Calu3 (cell line): ENCODE measurements around the gene CNGA2. TPM values are rescaled to one million over a fixed set of nuclear protein-coding genes. Genes with fewer than 3 reads are reported as not detected.

Source experiments
- Bru-seq: library from RNA; stranded (reverse); fragments of 400-500 nt; gene quantifications from one replicate; lab custom pipeline; 2021; lab: Mats Ljungman, UMichigan
- BruChase-seq, 2 experiments: library from RNA; stranded (reverse); fragments of 400-500 nt; gene quantifications; one replicate each; lab custom pipeline; 2021; lab: Mats Ljungman, UMichigan
- BruUV-seq: library from RNA; stranded (reverse); fragments of 400-500 nt; replicated peaks from 2 replicates; lab custom pipeline; 2021; lab: Mats Ljungman, UMichigan
- CTCF ChIA-PET: fragments of 300-600 bp; sonication (Branson Sonifier 250); formaldehyde crosslinking; loops from one replicate; lab custom pipeline; 2022; ENCODE audit warnings: antibody characterized with exemption; lab: Charles Lee
- DNase-seq: peaks from one replicate; pipeline ENCODE4 v3.0.0; 2022
- H3K27ac Mint-ChIP-seq: one replicate; pipeline ENCODE4 v1.8.0; 2022; ENCODE audit warnings: mixed read lengths; ENCODE audit not compliant: unreplicated experiment
- H3K27me3 Mint-ChIP-seq: one replicate; pipeline ENCODE4 v1.8.0; 2022; ENCODE audit warnings: mixed read lengths; ENCODE audit not compliant: unreplicated experiment
- H3K36me3 Mint-ChIP-seq: one replicate; pipeline ENCODE4 v1.8.0; 2022; ENCODE audit warnings: mild to moderate bottlenecking, moderate library complexity, mixed read lengths; ENCODE audit not compliant: insufficient read depth, unreplicated experiment
- H3K4me1 Mint-ChIP-seq: one replicate; pipeline ENCODE4 v1.8.0; 2022; ENCODE audit warnings: mild to moderate bottlenecking, low read depth, mixed read lengths; ENCODE audit not compliant: unreplicated experiment
- H3K4me3 Mint-ChIP-seq: one replicate; pipeline ENCODE4 v1.8.0; 2022; ENCODE audit warnings: mild to moderate bottlenecking, low read depth, moderate library complexity, mixed read lengths; ENCODE audit not compliant: unreplicated experiment
- H3K9me3 Mint-ChIP-seq: one replicate; pipeline ENCODE4 v1.8.0; 2022; ENCODE audit warnings: low read depth, mixed read lengths; ENCODE audit not compliant: unreplicated experiment
- CTCF ChIP-seq: fragments of 200-600 bp; IDR thresholded peaks from one replicate; pipeline ENCODE4 v1.8.0; 2022; ENCODE audit warnings: antibody characterized with exemption; ENCODE audit not compliant: unreplicated experiment
- intact Hi-C: fragments of 100-400 bp; cut with micrococcal nuclease; formaldehyde crosslinking; loops from one replicate; pipeline ENCODE4 v1.10.0; 2022; ENCODE audit not compliant: unreplicated experiment
- long read RNA-seq: library from polyadenylated mRNA; stranded (forward); transcript quantifications from one replicate; pipeline ENCODE4 v2.0.0, GENCODE V29; 2022
- total RNA-seq: library from RNA; stranded (reverse); gene quantifications from 2 replicates; pipeline ENCODE4 v1.2.3, GENCODE V29; 2022

CNGA2 gene
- total RNA-seq: not detected in 2 replicates
- not detected for Bru-seq, nascent RNA
- BruChase-seq, experiment 1, labeled RNA remaining after a 6-hour chase: not detected
- BruChase-seq, experiment 2, labeled RNA remaining after a 2-hour chase: not detected
- long read RNA-seq: 0 reads

DNA sequence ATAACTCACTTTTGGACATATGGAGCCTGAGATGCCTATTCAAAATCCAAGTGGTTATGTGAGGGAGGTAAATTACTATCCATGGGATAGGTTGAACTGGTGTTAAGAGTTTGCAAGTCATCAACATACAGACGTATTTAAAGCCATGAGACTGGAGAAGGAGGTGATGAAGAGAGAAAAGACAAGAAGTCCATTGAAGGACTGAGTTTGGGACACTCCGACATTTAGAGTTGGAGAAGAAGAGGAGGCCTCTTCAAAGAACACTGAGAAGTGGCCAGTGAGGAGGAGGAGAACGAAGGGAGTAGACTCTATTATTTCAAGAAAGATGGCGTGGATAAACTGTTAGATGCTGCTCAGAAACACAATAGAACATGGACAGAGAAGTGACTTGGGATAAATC lies at the start of gene CNGA2:
TSS of gene CNGA2 (plus strand) at position 301 of the 400 bp plus-strand sequence. CDS start 3,738 bp downstream, outside the sequence.
- TF ChIP-seq CTCF: no peak
- no peaks in the 10 kb centered on the region for H3K9me3 Mint-ChIP-seq
- no peak within 1 kb of the TSS for H3K27ac Mint-ChIP-seq
- CTCF ChIA-PET: no interaction called here
- H3K36me3 Mint-ChIP-seq: no peaks in the 10 kb centered on the region
- DNase-seq: no peak
- H3K4me3 Mint-ChIP-seq: no peak within 1 kb of the TSS
- H3K4me1 Mint-ChIP-seq: no peaks in the 10 kb centered on the region
- intact Hi-C loops: no loop called here
- peaks cover 64% of the 10 kb centered on the region for H3K27me3 Mint-ChIP-seq
- no TSS peak for BruUV-seq

- intact Hi-C loops: no loop called here
- H3K9me3 Mint-ChIP-seq: no peaks in the 10 kb centered on the region
- H3K4me1 Mint-ChIP-seq: no peaks in the 10 kb centered on the region
- peaks cover 24% of the 10 kb centered on the region for H3K27me3 Mint-ChIP-seq
- BruUV-seq: no TSS peak
- no peak for TF ChIP-seq CTCF
- H3K27ac Mint-ChIP-seq: no peak overlapping the region
- H3K36me3 Mint-ChIP-seq: no peaks in the 10 kb centered on the region
- no peak for DNase-seq
- H3K4me3 Mint-ChIP-seq: no peak overlapping the region
- CTCF ChIA-PET: no interaction called here
Measured at GRCh38 chrX:151687635-151688034, 46.9 kb upstream of the CNGA2 start.

- Mint-ChIP-seq H3K9me3 (no peaks in the 10 kb centered on the region), H3K27me3 (peaks cover 14% of the 10 kb centered on the region), H3K36me3 (no peaks in the 10 kb centered on the region), H3K4me1 (no peaks in the 10 kb centered on the region), H3K4me3 (no peak overlapping the region), H3K27ac (no peak overlapping the region)
- DNase-seq: no peak
- TF ChIP-seq CTCF: no peak
- CTCF ChIA-PET: no interaction called here
- BruUV-seq: no TSS peak
- intact Hi-C loops: no loop called here
Measured at GRCh38 chrX:151688695-151689094, 45.9 kb upstream of the CNGA2 start.

DNA sequence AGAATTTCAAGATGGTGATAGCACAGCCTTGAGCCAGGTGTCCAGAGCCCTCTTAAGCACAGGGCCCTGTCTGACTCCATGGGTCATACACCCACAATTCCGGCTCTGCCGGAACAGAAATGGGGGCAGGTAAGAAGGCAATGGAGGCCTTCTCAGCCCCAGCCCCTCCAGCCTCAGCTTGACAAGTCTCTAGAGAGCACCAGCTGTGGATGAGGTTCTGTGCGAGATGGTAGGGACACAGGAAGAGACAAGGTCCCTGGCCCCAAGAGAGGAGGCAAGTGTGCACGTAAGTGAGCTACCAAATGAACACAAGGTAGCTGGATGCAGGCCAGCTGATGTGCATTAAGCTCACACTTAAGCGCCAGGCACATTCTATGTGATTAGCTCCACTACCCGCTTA lies 41.7 kb upstream of the CNGA2 start:
- H3K4me3 Mint-ChIP-seq: no peak overlapping the region
- no peak for TF ChIP-seq CTCF
- H3K27ac Mint-ChIP-seq: no peak overlapping the region
- BruUV-seq: no TSS peak
- intact Hi-C loops: no loop called here
- CTCF ChIA-PET: no interaction called here
- DNase-seq: no peak
- no peaks in the 10 kb centered on the region for H3K4me1 Mint-ChIP-seq
- H3K27me3 Mint-ChIP-seq: peaks cover 19% of the 10 kb centered on the region
- H3K9me3 Mint-ChIP-seq: no peaks in the 10 kb centered on the region
- H3K36me3 Mint-ChIP-seq: no peaks in the 10 kb centered on the region
